ENCODE measurements around the gene PCBD2. TPM values are rescaled to one million over a fixed set of nuclear protein-coding genes. Genes with fewer than 3 reads are reported as not detected.

PCBD2 gene
- total and polyA plus RNA-seq, 2 of the 8 experiments (the other 6 are each of a cell fraction or from before 2014, with no cell fraction given): 4.8 to 10.3 TPM

GRCh38 chr5:134938030-134938429 lies 33.1 kb downstream of the PCBD2 start (continued):
- TF ChIP-seq EP300 (IDR thresholded peaks at IDR 0.05; ENCODE audit: borderline replicate concordance in 1 of 2, low read depth in 2 of 2, low read length in 2 of 2): no peak
- no peak for TF ChIP-seq RNF2 (IDR thresholded peaks at IDR 0.05; ENCODE audit: borderline replicate concordance, low read depth, low read length, missing control alignments, poor library complexity, severe bottlenecking)
- no peak for TF ChIP-seq FOSL1 (IDR thresholded peaks at IDR 0.05; ENCODE audit: insufficient read depth, low read depth, low read length)
- TF ChIP-seq YY1 (IDR thresholded peaks at IDR 0.05; ENCODE audit: low read depth, low read length): no peak
- no peak for TF ChIP-seq GTF2F1 (IDR thresholded peaks at IDR 0.05; ENCODE audit: borderline replicate concordance, low read depth, low read length)
- TF ChIP-seq TAF1 (IDR thresholded peaks at IDR 0.05; ENCODE audit: low read depth, low read length): no peak
- TF ChIP-seq ASH2L (IDR thresholded peaks at IDR 0.05; ENCODE audit: low read length): no peak
